HG02798 (cell line): Measurements from ENCODE around the gene TRABD2B.

ENCODE experiments used
- ATAC-seq: cut with Tn5 transposase; IDR thresholded peaks from one replicate; pipeline ENCODE4 v1.9.1; 2021; ENCODE audit warnings: mild to moderate bottlenecking; ENCODE audit not compliant: unreplicated experiment, poor library complexity

The TRABD2B gene

DNA sequence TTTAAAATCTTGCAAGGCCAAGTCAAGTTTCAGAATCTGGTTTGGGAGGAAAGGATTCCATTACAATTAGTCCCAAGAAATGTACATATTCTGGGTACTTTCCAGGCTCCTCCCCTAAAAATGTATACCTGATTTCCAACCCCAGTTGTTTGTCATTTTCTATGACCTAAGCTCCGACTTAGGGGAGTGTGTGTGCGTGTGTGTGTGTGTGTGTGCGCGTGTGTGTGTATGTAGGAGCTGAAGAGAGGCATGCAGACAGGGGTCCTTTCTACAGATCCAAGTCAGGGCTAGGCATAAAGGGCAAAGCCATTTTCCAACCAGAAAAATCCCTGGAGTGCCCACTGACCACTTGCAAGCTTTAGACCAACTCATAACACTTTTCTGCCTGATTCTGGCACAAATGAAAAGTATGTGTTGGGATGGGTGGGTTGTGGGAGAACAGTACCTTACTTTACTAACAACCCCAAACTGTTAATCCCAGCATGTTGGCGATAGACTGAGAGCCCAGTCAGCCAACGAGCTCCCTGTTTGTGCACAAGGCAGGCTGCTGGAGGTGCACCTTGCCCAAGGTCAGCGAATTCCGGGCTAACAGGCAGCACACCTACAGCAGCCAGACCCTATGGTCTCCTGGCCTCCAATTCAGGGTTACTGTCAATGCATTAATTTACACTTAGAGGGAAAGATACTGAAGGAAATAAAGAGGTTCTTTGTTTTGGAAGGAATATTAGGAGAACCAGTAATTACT lies 1.7 kb downstream of the TRABD2B start:
- ATAC-seq = no peak

GRCh38 chr1:47993881-47994625 lies 3.1 kb downstream of the TRABD2B start:
- ATAC-seq = no peak

GRCh38 chr1:47993416-47993740 lies 3.8 kb downstream of the TRABD2B start:
- no peak for ATAC-seq

- ATAC-seq = no peak
These were observed 4.3 kb downstream of the TRABD2B start for GRCh38 chr1:47992720-47993415.

DNA sequence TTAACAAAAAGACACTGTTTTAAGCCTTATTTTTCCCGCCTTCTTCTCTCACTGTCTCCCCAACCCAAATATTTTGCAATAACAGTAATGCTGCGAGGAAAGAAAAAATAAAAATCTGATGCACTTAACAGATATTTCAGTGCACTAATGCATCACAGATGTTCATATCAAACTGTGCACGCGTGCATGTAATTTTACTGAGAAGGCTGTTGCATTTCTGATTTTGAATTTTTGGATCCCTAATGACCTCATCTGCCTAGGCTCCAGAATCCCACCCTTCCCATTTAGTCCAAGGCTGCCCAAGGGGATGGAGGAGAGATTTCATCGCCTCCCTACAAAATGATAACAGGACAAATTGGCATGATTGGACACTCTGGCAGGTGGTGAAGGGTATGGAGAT lies 5.5 kb downstream of the TRABD2B start:
- ATAC-seq = no peak

DNA sequence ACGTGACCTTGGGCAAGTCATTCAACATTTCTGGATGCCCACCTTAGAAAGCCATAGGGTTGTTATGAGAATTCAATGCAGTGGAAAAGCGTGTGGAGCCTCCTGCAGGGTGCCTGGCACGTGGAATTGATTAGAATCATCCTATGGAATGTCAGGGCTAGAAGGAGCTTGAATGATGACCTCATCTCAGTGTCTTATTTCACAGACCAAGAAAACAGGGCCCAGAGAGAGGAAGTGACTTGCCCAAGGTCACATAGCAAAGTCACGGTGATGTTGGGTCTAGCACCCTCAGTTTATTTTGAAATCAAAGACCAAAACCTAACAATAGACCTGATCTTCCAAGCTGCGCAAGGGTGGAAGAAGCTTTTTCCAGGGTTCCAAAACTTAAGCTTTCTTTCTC lies 6.0 kb downstream of the TRABD2B start:
- ATAC-seq = no peak

DNA sequence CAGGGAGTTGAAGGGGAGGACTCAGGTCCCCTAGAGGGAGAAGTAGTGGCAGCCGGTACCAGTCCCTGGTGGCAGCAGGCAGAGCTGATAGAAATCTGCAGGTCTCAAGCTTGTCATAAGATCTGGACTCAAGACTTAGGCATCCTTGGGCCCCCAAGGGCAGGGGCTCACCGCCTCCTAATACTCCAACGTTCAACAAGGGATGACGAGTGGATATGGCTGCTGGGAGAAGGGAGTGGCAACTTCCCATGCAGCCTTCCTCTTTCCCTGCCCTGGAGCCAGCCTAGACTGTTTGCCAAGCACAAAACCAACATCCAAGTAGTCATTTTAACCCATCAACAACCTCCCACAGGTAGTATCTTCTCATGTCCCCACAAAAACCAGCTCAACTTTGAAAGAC lies 6.9 kb downstream of the TRABD2B start:
- ATAC-seq = no peak

DNA sequence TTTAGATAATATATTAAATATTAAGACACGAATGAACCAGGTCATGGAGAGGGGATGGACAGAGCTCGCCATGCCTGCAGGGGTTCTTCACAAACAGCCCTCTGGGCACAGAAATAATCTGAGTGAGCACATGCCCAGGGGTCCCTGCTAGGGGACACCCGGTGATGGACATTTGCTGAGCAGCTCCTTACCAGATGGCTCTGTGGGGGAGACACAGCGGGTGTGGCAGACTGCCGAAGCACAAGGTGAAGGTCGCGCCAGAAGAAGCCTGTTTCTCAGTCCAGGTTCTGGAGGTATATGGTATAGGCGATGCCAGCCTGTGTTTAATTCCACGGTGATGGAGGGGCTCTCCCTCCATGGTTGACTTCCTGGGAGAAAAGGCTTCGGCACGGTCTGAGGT lies 9.6 kb downstream of the TRABD2B start:
- no peak for ATAC-seq

- no peak for ATAC-seq
These were observed 10.4 kb downstream of the TRABD2B start for GRCh38 chr1:47986761-47987200.

DNA sequence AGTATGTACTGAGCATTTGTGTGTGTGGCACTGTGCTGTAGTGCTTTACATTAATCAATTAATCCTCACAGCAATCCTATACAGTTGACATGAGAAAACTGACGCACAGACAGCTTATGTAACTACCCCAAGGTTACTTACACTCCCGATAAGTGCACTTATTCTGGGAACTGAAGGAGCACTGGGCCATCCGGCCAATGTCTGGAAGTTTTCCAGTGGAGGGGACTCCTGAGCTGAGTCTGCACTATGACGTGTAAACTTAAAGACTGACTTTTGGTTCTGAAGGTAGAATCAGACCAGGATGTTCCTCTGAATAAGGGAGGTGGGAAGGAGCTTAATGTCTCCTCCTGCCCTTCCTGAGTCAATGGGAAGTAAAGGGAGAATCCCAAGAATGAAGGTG lies 12.2 kb downstream of the TRABD2B start:
- no peak for ATAC-seq

DNA sequence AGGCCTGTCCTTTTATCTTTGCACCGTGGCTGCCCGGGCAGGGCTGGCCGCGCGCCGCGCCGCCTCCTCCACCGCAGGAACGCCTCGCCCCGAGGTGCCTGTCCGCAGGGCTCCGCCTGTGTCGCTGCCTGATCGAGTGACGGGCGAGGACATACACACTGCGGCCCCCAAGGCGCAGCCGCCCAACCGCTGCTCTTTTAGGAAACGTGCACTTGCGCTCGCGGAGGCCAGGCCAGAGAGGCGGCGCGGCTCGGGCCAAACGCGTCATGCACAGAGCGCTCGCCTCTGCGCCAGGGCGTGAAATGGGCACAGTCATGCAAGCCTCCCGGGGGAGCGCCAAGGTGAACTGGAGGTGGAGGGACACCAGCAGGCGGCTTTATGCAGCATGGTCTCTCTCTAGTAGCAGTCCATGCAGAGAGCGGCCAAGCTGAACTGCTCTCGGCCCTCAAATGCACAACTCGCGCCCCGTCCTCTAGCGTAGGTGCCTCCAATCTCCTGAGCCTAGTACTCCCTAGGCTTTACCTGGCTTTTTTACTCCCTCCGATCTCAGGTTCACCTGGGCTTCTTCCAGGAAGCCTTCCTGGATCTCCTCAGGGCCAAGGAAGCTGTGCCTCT lies 12.9 kb downstream of the TRABD2B start:
- ATAC-seq = no peak

DNA sequence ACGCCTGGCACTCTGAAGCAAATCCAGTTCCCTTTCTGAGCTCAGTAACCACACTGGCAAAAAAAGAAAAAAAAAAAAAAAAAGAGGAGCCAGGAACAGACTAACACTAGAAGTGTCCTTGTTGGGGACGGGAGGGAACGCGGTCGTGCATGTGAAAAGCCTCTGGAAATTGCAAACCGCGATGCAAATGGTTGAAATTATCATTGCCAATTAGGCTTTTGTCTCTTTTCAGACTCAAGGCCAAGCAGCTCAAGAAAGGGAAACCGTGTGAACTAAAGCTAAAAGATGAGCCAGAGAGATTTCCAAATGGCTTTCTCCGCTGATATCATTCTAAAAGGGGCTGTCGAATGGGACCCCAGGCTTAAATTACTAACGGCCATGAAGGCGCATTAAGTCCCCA lies 13.5 kb downstream of the TRABD2B start:
- no peak for ATAC-seq

DNA sequence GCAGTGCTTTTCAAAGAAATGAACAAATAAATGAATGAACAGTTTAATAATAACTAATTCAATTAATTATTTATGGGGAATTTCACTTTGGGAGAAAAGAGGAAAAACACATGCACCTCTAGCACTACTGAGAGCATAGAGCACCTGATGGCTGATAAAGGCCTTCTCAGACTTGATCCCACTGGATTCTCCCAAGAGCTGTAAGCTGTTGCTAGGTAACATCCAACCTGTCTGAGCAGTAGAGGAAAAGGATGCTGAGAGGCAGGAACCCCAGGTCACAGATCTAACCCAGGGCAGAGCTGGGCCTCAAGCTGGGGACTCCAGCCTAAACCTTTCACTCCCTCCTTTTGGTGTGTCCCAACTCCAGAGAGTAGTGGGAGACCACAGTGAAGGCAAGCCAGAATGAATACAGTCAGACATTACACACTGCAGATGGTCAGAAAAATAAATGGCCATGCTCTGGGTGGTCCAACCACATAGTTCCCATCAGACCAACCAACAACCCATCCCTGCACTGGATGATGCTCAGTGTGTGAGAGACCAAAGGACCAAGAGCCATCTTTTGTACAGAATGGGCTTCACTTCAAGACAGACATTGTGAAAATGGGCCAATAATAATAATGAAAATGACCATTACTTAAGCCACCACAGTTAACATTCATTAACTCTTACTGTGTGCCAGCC lies 15.4 kb downstream of the TRABD2B start:
- no peak for ATAC-seq

- no peak for ATAC-seq
These were observed 16.7 kb downstream of the TRABD2B start for GRCh38 chr1:47980501-47980900.

DNA sequence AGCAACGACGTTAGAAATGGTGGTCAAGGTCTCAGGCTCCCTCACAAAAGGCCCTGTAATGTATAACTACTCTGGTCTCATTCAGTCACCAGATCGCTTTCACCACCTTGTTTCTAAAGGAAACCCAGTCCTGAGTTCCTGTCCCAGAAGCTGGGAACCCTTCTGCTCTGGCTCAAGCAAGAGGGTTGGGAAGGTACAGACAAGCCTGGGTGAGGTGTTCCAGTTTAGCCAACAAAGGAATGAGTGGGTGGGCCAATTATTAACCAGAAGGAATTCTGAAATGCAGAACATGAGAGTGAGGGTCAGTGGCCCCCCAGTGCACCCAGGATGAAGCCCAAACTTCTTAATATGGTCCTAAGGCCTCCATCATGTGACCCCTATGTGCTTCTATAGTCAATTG lies 17.5 kb downstream of the TRABD2B start:
- no peak for ATAC-seq

DNA sequence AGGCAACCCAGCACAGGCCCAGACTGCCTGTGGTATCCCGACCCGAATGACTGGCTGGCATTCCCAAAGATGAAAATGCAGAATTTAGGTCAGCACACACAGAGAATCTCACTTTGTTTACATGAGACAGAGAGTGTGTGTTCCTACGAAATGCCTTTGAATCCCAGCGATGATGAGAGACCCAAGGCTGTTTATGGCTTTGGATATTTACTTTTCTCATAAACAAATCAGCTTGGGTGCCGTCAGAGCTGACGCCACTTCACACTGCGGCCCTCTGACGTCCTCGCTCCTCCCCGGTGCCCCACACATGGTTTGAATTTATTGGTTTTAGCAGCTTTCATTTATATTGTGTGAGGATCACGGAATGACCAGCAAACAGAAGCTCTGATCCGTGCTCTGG lies 18.7 kb downstream of the TRABD2B start:
- ATAC-seq = no peak

DNA sequence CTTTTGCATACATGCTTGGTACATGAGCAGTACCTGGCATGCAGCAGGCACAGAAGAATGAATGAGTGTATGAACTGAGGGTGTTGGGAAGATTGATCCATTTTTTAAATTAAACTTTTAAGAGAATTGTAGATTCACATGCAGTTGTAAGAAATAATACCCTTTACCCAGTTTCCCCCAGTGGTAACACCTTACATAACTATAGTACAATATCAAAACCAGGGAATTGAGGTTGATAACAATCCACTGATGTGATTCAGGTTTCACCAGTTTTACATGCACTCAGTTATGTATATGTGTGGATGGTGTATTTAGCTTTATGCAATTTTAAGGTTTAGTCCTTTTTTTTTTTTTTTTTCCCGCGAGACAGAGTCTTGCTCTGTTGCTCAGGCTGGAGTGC lies 20.5 kb downstream of the TRABD2B start:
- no peak for ATAC-seq

DNA sequence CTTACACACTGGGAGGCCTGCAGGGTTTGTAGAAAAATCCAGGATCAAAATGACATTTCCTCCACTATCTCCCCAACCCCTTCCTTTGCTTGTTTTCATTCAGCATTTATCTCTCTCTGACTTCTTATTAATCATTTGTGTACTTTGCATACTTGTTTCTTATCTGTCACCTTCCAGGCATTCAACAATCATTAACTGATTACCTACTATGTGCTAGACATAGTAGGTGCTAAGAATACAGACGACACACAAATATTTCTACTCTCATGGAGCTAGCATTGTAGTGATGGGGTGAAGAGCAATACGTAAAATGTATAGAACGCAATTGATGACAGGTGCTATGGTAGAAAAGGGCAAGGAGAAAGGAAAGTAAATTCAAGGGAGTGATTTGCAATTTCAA lies 20.9 kb downstream of the TRABD2B start:
- no peak for ATAC-seq

DNA sequence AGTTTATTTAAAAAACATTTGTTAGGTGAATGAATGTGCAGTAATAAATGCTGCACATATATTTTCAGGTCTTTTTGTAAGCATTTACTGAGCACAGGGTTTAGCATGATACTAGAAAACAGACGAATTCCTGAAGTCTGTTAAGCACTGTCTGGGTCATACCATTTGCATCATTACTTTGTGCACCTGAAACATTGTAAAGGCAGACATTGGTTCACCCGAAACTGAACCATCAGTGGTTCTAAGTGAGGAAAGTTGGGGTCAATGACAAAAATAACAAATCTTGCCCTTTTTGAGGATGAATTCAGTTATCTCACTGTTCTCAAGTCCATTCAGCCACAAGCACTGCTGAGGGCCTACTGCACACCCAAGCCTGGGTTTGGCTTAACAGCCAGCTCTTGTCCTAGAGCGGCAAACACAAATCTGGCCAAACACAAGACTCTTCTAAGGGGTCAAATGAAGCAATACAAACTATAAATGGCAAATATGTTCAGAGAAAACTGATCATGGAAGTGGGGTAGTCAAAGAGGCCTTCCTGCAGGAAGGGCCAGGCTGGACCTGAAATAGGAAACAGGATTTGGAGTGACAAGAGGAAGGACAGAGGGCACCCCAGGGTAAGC lies 21.8 kb downstream of the TRABD2B start:
- no peak for ATAC-seq

GRCh38 chr1:47972864-47973432 lies 24.2 kb downstream of the TRABD2B start:
- ATAC-seq = no peak
